H9 (cell line): ENCODE data around the gene WDR36. TPM values are rescaled to one million over a fixed set of nuclear protein-coding genes. Genes with fewer than 3 reads are reported as not detected.

Source experiments
- DNase-seq: peaks from one replicate; pipeline ENCODE4 v3.0.0-alpha.2; 2017
- H2AFZ ChIP-seq: one replicate; pipeline ENCODE4 v1.6.1; 2013; ENCODE audit warnings: mild to moderate bottlenecking, low read length, control low read depth, moderate library complexity
- H2AK5ac ChIP-seq: 2 replicates; pipeline ENCODE4 v1.6.1; 2013; ENCODE audit warnings: low read length, control low read depth, mixed read lengths; ENCODE audit not compliant: insufficient read length
- H2BK120ac ChIP-seq: one replicate; pipeline ENCODE4 v1.6.1; 2013; ENCODE audit warnings: low read depth, mild to moderate bottlenecking, low read length, control low read depth, inconsistent platforms; ENCODE audit not compliant: poor library complexity, severe bottlenecking
- H2BK12ac ChIP-seq: 2 replicates; pipeline ENCODE4 v1.6.1; 2013; ENCODE audit warnings: low read length, control low read depth, mixed read lengths, low read depth; ENCODE audit not compliant: insufficient read length
- H2BK15ac ChIP-seq: 2 replicates; pipeline ENCODE4 v1.6.1; 2013; ENCODE audit warnings: low read depth, low read length, control low read depth
- H2BK20ac ChIP-seq: one replicate; pipeline ENCODE4 v1.6.1; 2013; ENCODE audit warnings: low read depth, mild to moderate bottlenecking, low read length, control low read depth, inconsistent platforms; ENCODE audit not compliant: poor library complexity, severe bottlenecking
- H2BK5ac ChIP-seq: 2 replicates; pipeline ENCODE4 v1.6.1; 2013; ENCODE audit warnings: low read length, control low read depth, mixed read lengths; ENCODE audit not compliant: insufficient read length
- H3K14ac ChIP-seq: 2 replicates; pipeline ENCODE4 v1.6.1; 2013; ENCODE audit warnings: low read length, control low read depth; ENCODE audit not compliant: insufficient read depth
- H3K18ac ChIP-seq: 2 replicates; pipeline ENCODE4 v1.6.1; 2013; ENCODE audit warnings: low read depth, mild to moderate bottlenecking, mixed read lengths, low read length, control low read depth; ENCODE audit not compliant: insufficient read length
- H3K23ac ChIP-seq: 2 replicates; pipeline ENCODE4 v1.6.1; 2013; ENCODE audit warnings: low read length, control low read depth, mixed read lengths, low read depth; ENCODE audit not compliant: insufficient read length
- H3K23me2 ChIP-seq: 2 replicates; pipeline ENCODE4 v1.6.1; 2013; ENCODE audit warnings: low read depth, mild to moderate bottlenecking, mixed read lengths, low read length, control low read depth; ENCODE audit not compliant: insufficient read length, poor library complexity, severe bottlenecking
- H3K27ac ChIP-seq: 2 replicates; pipeline ENCODE4 v1.5.1; 2013; ENCODE audit warnings: low read length, control low read depth, mixed read lengths, low read depth; ENCODE audit not compliant: insufficient read length
- H3K27me3 ChIP-seq: 2 replicates; pipeline ENCODE4 v1.6.1; 2013; ENCODE audit warnings: low read length, control low read depth, inconsistent platforms; ENCODE audit not compliant: insufficient read depth
- H3K4ac ChIP-seq: 2 replicates; pipeline ENCODE4 v1.6.1; 2013; ENCODE audit warnings: low read depth, mild to moderate bottlenecking, control low read depth, inconsistent platforms, low read length, moderate library complexity
- H3K4me1 ChIP-seq: 2 replicates; pipeline ENCODE4 v1.6.1; 2013; ENCODE audit warnings: low read length, control low read depth, inconsistent platforms; ENCODE audit not compliant: insufficient read depth
- H3K4me2 ChIP-seq: 2 replicates; pipeline ENCODE4 v1.6.1; 2013; ENCODE audit warnings: low read length, control low read depth, mixed read lengths; ENCODE audit not compliant: insufficient read length, insufficient read depth
- H3K56ac ChIP-seq: 2 replicates; pipeline ENCODE4 v1.6.1; 2013; ENCODE audit warnings: low read depth, mild to moderate bottlenecking, mixed read lengths, low read length, control low read depth; ENCODE audit not compliant: insufficient read length
- H3K79me1 ChIP-seq: 2 replicates; pipeline ENCODE4 v1.6.1; 2013; ENCODE audit warnings: low read depth, mild to moderate bottlenecking, moderate library complexity, low read length, control low read depth, inconsistent platforms; ENCODE audit not compliant: insufficient read depth, poor library complexity, severe bottlenecking
- H3K79me2 ChIP-seq: 2 replicates; pipeline ENCODE4 v1.6.1; 2013; ENCODE audit warnings: low read length, control low read depth, inconsistent platforms; ENCODE audit not compliant: insufficient read depth
- H3K9ac ChIP-seq: 2 replicates; pipeline ENCODE4 v1.6.1; 2013; ENCODE audit warnings: low read length, control low read depth, mixed read lengths; ENCODE audit not compliant: insufficient read length; ENCODE audit errors: extremely low read depth
- H3K9me3 ChIP-seq: one replicate; pipeline ENCODE4 v1.6.1; 2013; ENCODE audit warnings: low read depth, low read length, inconsistent platforms; ENCODE audit not compliant: control insufficient read depth
- H3T11ph ChIP-seq: one replicate; pipeline ENCODE4 v1.6.1; 2013; ENCODE audit warnings: mild to moderate bottlenecking, low read length, control low read depth, inconsistent platforms
- H4K20me1 ChIP-seq: one replicate; pipeline ENCODE4 v1.6.1; 2013; ENCODE audit not compliant: control insufficient read depth, insufficient read length, insufficient read depth
- H4K5ac ChIP-seq: 2 replicates; pipeline ENCODE4 v1.6.1; 2013; ENCODE audit warnings: low read depth, mild to moderate bottlenecking, mixed read lengths, low read length, control low read depth; ENCODE audit not compliant: insufficient read length
- H4K8ac ChIP-seq: replicated peaks from 2 replicates; pipeline ENCODE4 v1.6.1; 2013; ENCODE audit warnings: low read length, control low read depth, mixed read lengths, low read depth; ENCODE audit not compliant: insufficient read length
- H4K91ac ChIP-seq: 2 replicates; pipeline ENCODE4 v1.6.1; 2013; ENCODE audit warnings: low read depth, mild to moderate bottlenecking, moderate library complexity, mixed read lengths, low read length, control low read depth; ENCODE audit not compliant: insufficient read length
- H3K27ac Mint-ChIP-seq, 3 experiments: 2 replicates in 2 of 3; 3 replicates in 1 of 3; pipeline ENCODE4 v1.8.0; 2020 to 2021; ENCODE audit warnings: mixed read lengths in 3 of 3, mild to moderate bottlenecking in 1 of 3, moderate library complexity in 1 of 3
- H3K27me3 Mint-ChIP-seq: 2 replicates; pipeline ENCODE4 v1.8.0; 2021; ENCODE audit warnings: low read depth, mild to moderate bottlenecking, moderate library complexity, mixed read lengths
- H3K36me3 Mint-ChIP-seq, 3 experiments: 2 replicates in 2 of 3; 3 replicates in 1 of 3; pipeline ENCODE4 v1.8.0; 2020 to 2021; ENCODE audit warnings: low read depth in 3 of 3, mixed read lengths in 3 of 3; ENCODE audit not compliant: insufficient read depth in 1 of 3
- H3K4me1 Mint-ChIP-seq, 2 experiments: 2 replicates each; pipeline ENCODE4 v1.8.0; 2020; ENCODE audit warnings: mixed read lengths in 2 of 2
- H3K4me3 Mint-ChIP-seq, 2 experiments: 2 replicates in 1 of 2; 3 replicates in 1 of 2; pipeline ENCODE4 v1.8.0; 2020 to 2021; ENCODE audit warnings: mild to moderate bottlenecking in 2 of 2, mixed read lengths in 2 of 2, moderate library complexity in 1 of 2
- H3K9me3 Mint-ChIP-seq, 2 experiments: 2 replicates in 1 of 2; 3 replicates in 1 of 2; pipeline ENCODE4 v1.8.0; 2020; ENCODE audit warnings: mild to moderate bottlenecking in 2 of 2, mixed read lengths in 2 of 2, moderate library complexity in 1 of 2
- CTCF ChIP-seq: fragments of 200-600 bp; sonication (generic); conservative IDR thresholded peaks from 3 replicates; pipeline ENCODE4 v1.8.0; 2021; ENCODE audit warnings: antibody characterized with exemption, mild to moderate bottlenecking
- WGBS: extraction: QIAGEN DNeasy Blood & Tissue Kit; methylation state at CpG from one replicate; pipeline ENCODE4 v1.1.7; 2013; ENCODE audit warnings: missing lambda C conversion rate, low lambda C conversion rate, mixed read lengths; ENCODE audit not compliant: insufficient read length; ENCODE audit errors: extremely low coverage; 5-methylcytosine and 5-hydroxymethylcytosine counted together
- total RNA-seq: library from RNA; stranded (reverse); gene quantifications from 2 replicates; pipeline ENCODE4 v1.2.1, GENCODE V29; 2021

Gene WDR36
- total RNA-seq, 1 experiment from 2014 or later = 42.0 TPM

- H3K9me3 Mint-ChIP-seq = no peaks in the 10 kb centered on the region; a peak in 1 of 5 replicates
- no CpG with 5 or more reads among the region's 4 CpGs for WGBS
- no peak overlapping the region for H3K4me2 ChIP-seq
Measured at GRCh38 chr5:111134087-111134486, 41.9 kb downstream of the WDR36 start.

More at GRCh38 chr5:111134087-111134486, 41.9 kb downstream of the WDR36 start:
- H3K23me2 ChIP-seq = no peaks in the 10 kb centered on the region
- H3K27ac ChIP-seq = no peak overlapping the region
- H4K8ac ChIP-seq = no peak overlapping the region
- H3K36me3 Mint-ChIP-seq = no peaks in the 10 kb centered on the region
- no peak overlapping the region for H2BK5ac ChIP-seq
- no peak overlapping the region for H2BK20ac ChIP-seq
- no peak overlapping the region for H3K18ac ChIP-seq
- peaks cover 43 to 56% of the 10 kb centered on the region in 2 experiments for H3K4me1 Mint-ChIP-seq
- H2BK12ac ChIP-seq = no peak overlapping the region
- H3K27me3 Mint-ChIP-seq = no peaks in the 10 kb centered on the region
- H3K4me3 Mint-ChIP-seq = no peak overlapping the region
- H2BK15ac ChIP-seq = no peak overlapping the region
- no peak overlapping the region for H4K91ac ChIP-seq
- no peaks in the 10 kb centered on the region for H3K79me2 ChIP-seq
- H3K27me3 ChIP-seq = no peaks in the 10 kb centered on the region
- no peak overlapping the region for H2AK5ac ChIP-seq
- H2BK120ac ChIP-seq = no peak overlapping the region
- no peak overlapping the region for H2AFZ ChIP-seq
- H3K27ac Mint-ChIP-seq = 0 out of 7 replicates have a peak overlapping the region, but pooled peaks of 1 of the 3 experiments have one; percentile 33
- no peak for TF ChIP-seq CTCF
- no peak overlapping the region for H3T11ph ChIP-seq
- no peak overlapping the region for H3K56ac ChIP-seq
- H3K79me1 ChIP-seq = no peaks in the 10 kb centered on the region
- no peaks in the 10 kb centered on the region for H4K20me1 ChIP-seq
- H4K5ac ChIP-seq = no peak overlapping the region
- H3K9ac ChIP-seq = no peak overlapping the region
- no peak overlapping the region for H3K23ac ChIP-seq
- H3K9me3 ChIP-seq = no peaks in the 10 kb centered on the region
- H3K4me1 ChIP-seq = peaks cover 10% of the 10 kb centered on the region
- no peak overlapping the region for H3K14ac ChIP-seq
- no peak for DNase-seq
- H3K4ac ChIP-seq = no peak overlapping the region
